ENCODE results near the gene BDH2. TPM values are rescaled to one million over a fixed set of nuclear protein-coding genes. Genes with fewer than 3 reads are reported as not detected.

BDH2 gene
- total and polyA plus RNA-seq, 2 of the 8 experiments (the other 6 are each of a cell fraction or from before 2014, with no cell fraction given), result 46.0 to 46.2 TPM

- no peak overlapping the region for H3K18ac ChIP-seq (ENCODE audit: extremely low read depth, low read length)
- no peak for TF ChIP-seq KDM4A (IDR thresholded peaks at IDR 0.05; ENCODE audit: low read depth, low read length, severe bottlenecking)
- no peak for TF ChIP-seq TBP (IDR thresholded peaks at IDR 0.05; ENCODE audit: low read depth, low read length)
- no peak for TF ChIP-seq RFX5 (IDR thresholded peaks at IDR 0.05; ENCODE audit: borderline replicate concordance, low read depth, low read length)
- TF ChIP-seq CTBP2 (IDR thresholded peaks at IDR 0.05; ENCODE audit: borderline replicate concordance, insufficient read depth, insufficient read length, low read length), result no peak
- no peak overlapping the region for H2BK120ac ChIP-seq (replicated peaks; ENCODE audit: low read depth, low read length)
- no peak overlapping the region for H3K4me2 ChIP-seq (ENCODE audit: insufficient read depth in 1 of 2, low read depth in 2 of 2, low read length in 2 of 2)
- no peak overlapping the region for H2BK15ac ChIP-seq (ENCODE audit: low read length)
- no peak overlapping the region for H2BK5ac ChIP-seq (ENCODE audit: low read depth, low read length)
- H2BK12ac ChIP-seq (ENCODE audit: low read depth, low read length), result no peak overlapping the region
- CTCF ChIA-PET (ENCODE audit: partially characterized antibody), result interaction anchor here (0.6 to 2.5 kb wide), 3 partner anchors 10 to 494 kb away, joined by 3 to 16 read pairs (median 5); partner anchors contain the start of gene SLC9B2
- no peak overlapping the region for H3K14ac ChIP-seq (ENCODE audit: insufficient read length)
- no peak overlapping the region for H3K27ac ChIP-seq (ENCODE audit: low read depth, low read length)
- no peak overlapping the region for H4K5ac ChIP-seq (ENCODE audit: insufficient read length, low read depth, low read length)
- no peak overlapping the region for H2BK20ac ChIP-seq (ENCODE audit: low read length)
- no peak overlapping the region for H3K4ac ChIP-seq (replicated peaks; ENCODE audit: insufficient read length, low read depth, low read length)
- POLR2A ChIA-PET (ENCODE audit: partially characterized antibody), result no interaction called here
- no peak for FAIRE-seq
- DNase-seq (ENCODE audit: low read depth in 1 of 2, low spot score in 2 of 2), result no peak
- no peaks in the 10 kb centered on the region for H3K36me3 ChIP-seq (ENCODE audit: control insufficient read depth in 2 of 4, insufficient read depth in 4 of 4, low read length in 3 of 4)
- H3K79me2 ChIP-seq (ENCODE audit: control insufficient read depth in 1 of 2, insufficient read depth in 2 of 2, low read length in 2 of 2), result no peaks in the 10 kb centered on the region
- no peak overlapping the region for H2AFZ ChIP-seq (ENCODE audit: low read length)
- H3K79me1 ChIP-seq (ENCODE audit: low read depth, low read length), result no peaks in the 10 kb centered on the region
- no peaks in the 10 kb centered on the region for H3K9me3 ChIP-seq (ENCODE audit: insufficient read depth in 2 of 2, low read depth in 1 of 2, low read length in 1 of 2)
- no peaks in the 10 kb centered on the region for H4K20me1 ChIP-seq (replicated peaks in 1 of 2; ENCODE audit: control insufficient read depth in 1 of 2, insufficient read depth in 2 of 2, low read length in 2 of 2)
- H3K56ac ChIP-seq (replicated peaks; ENCODE audit: insufficient read length, low read depth, low read length), result no peak overlapping the region
- H3K27me3 ChIP-seq (replicated peaks in 1 of 4; ENCODE audit: control insufficient read depth in 3 of 4, extremely low read depth in 1 of 4, insufficient read depth in 3 of 4, low read length in 3 of 4), result no peaks in the 10 kb centered on the region
- H3K9ac ChIP-seq (replicated peaks in 1 of 4; ENCODE audit: extremely low read depth in 1 of 4, low read depth in 3 of 4, low read length in 3 of 4), result no peak overlapping the region
- H2AK5ac ChIP-seq (ENCODE audit: low read depth, low read length), result no peak overlapping the region
- H4K8ac ChIP-seq (ENCODE audit: extremely low read depth, insufficient read depth, low read length), result no peak overlapping the region
- no peaks in the 10 kb centered on the region for H3K23me2 ChIP-seq (ENCODE audit: low read depth, low read length)
- H3K23ac ChIP-seq (ENCODE audit: insufficient read length), result no peak overlapping the region
- no peaks in the 10 kb centered on the region for H3K4me1 ChIP-seq (replicated peaks in 1 of 4; ENCODE audit: control insufficient read depth in 3 of 4, insufficient read depth in 4 of 4, low read length in 3 of 4)
- no peak overlapping the region for H4K91ac ChIP-seq (replicated peaks; ENCODE audit: insufficient read length, low read length)
- H3K4me3 ChIP-seq (ENCODE audit: extremely low read depth in 1 of 4, insufficient read depth in 2 of 4, low read depth in 3 of 4, low read length in 4 of 4), result no peak overlapping the region
- WGBS, 2 experiments (ENCODE audit: extremely low coverage in 1 of 2, insufficient coverage in 1 of 2, insufficient read length in 1 of 2, insufficient replicate concordance in 2 of 2, low coverage in 1 of 2, low lambda C conversion rate in 2 of 2, missing lambda C conversion rate in 1 of 2), result 91% methylated on average over 2 of the region's 2 CpGs; no CpG with 5 or more reads in 1 of the 2 experiments
Measured at GRCh38 chr4:103036169-103036568, 63.5 kb downstream of the BDH2 start.
